CD4-positive, alpha-beta T cell treated with Interleukin-17A for 4 hours (primary cell): ENCODE measurements around the gene AMOTL1.
A peak's percentile ranks its signal among the peaks of the same experiment; 100 is the strongest.

ENCODE experiments used
- DNase-seq: peaks from one replicate; pipeline ENCODE4 v3.0.0-alpha.2; 2020; ENCODE audit warnings: mixed read lengths

The AMOTL1 gene

GRCh38 chr11:94767701-94768601 lies at the start of gene AMOTL1:
Gene AMOTL1 (plus strand): TSS chr11:94768356. CDS start chr11:94768512, 156 bp downstream.
- peak; percentile 27 for DNase-seq

GRCh38 chr11:94719876-94720275 lies 48.3 kb upstream of the AMOTL1 start:
- DNase-seq: no peak

- no peak for DNase-seq
Measured at GRCh38 chr11:94721565-94722292, 46.4 kb upstream of the AMOTL1 start.

- DNase-seq: no peak
Measured at GRCh38 chr11:94722735-94723134, 45.4 kb upstream of the AMOTL1 start.

- no peak for DNase-seq
Measured at GRCh38 chr11:94725097-94725496, 43.1 kb upstream of the AMOTL1 start.

- DNase-seq: no peak
Measured at GRCh38 chr11:94727819-94728218, 40.3 kb upstream of the AMOTL1 start.

- DNase-seq: no peak
Measured at GRCh38 chr11:94728541-94728940, 39.6 kb upstream of the AMOTL1 start.

GRCh38 chr11:94728966-94729751 lies 39.0 kb upstream of the AMOTL1 start:
- no peak for DNase-seq

GRCh38 chr11:94730153-94730552 lies 38.0 kb upstream of the AMOTL1 start:
- no peak for DNase-seq

- DNase-seq: no peak
Measured at GRCh38 chr11:94731880-94732601, 36.1 kb upstream of the AMOTL1 start.

GRCh38 chr11:94732617-94733281 lies 35.4 kb upstream of the AMOTL1 start:
- no peak for DNase-seq

- no peak for DNase-seq
Measured at GRCh38 chr11:94734563-94735275, 33.4 kb upstream of the AMOTL1 start.

- no peak for DNase-seq
Measured at GRCh38 chr11:94735907-94736306, 32.2 kb upstream of the AMOTL1 start.

GRCh38 chr11:94737171-94737611 lies 31.0 kb upstream of the AMOTL1 start:
- no peak for DNase-seq

GRCh38 chr11:94738746-94739145 lies 29.4 kb upstream of the AMOTL1 start:
- no peak for DNase-seq

- DNase-seq: no peak
Measured at GRCh38 chr11:94739331-94739730, 28.8 kb upstream of the AMOTL1 start.

- DNase-seq: no peak
Measured at GRCh38 chr11:94740083-94741021, 27.8 kb upstream of the AMOTL1 start.

- no peak for DNase-seq
Measured at GRCh38 chr11:94741022-94741679, 27.0 kb upstream of the AMOTL1 start.

GRCh38 chr11:94742665-94743064 lies 25.5 kb upstream of the AMOTL1 start:
- no peak for DNase-seq
